ENCODE data around the gene SLC4A2. TPM values are rescaled to one million over a fixed set of nuclear protein-coding genes. Genes with fewer than 3 reads are reported as not detected.

Gene SLC4A2
- total RNA-seq, 2 donors from 2014 or later, result 50.1 to 147 TPM

DNA sequence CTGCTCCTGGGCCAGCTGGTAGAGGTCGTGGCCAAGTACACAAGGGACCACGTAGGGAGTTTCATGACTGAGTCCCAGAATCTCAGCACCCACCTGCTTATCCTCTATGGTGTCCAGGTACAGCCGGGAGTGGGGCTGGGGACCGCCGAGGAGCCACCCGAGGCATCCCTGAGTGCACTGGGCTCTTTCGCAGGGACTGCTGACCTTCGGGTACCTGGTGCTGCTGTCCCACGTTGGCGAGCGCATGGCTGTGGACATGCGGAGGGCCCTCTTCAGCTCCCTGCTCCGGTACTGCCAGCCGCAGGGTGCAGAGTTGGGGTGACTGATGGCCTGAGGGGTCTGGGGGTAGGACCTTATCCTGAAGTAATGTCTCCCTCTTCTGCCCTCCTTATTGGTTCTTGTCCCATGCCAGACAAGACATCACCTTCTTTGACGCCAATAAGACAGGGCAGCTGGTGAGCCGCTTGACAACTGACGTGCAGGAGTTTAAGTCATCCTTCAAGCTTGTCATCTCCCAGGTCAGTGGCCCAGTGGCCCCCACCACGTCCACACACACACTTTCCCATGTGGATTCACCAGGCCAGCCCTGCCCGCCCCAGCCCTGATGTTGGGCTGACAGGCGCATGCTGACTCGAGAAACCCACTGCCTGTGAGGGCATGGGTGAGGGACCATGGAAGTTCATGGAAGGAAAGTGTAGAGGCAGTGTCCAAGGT is 24.9 kb upstream of the SLC4A2 start:
- TF ChIP-seq, protein P1, sequence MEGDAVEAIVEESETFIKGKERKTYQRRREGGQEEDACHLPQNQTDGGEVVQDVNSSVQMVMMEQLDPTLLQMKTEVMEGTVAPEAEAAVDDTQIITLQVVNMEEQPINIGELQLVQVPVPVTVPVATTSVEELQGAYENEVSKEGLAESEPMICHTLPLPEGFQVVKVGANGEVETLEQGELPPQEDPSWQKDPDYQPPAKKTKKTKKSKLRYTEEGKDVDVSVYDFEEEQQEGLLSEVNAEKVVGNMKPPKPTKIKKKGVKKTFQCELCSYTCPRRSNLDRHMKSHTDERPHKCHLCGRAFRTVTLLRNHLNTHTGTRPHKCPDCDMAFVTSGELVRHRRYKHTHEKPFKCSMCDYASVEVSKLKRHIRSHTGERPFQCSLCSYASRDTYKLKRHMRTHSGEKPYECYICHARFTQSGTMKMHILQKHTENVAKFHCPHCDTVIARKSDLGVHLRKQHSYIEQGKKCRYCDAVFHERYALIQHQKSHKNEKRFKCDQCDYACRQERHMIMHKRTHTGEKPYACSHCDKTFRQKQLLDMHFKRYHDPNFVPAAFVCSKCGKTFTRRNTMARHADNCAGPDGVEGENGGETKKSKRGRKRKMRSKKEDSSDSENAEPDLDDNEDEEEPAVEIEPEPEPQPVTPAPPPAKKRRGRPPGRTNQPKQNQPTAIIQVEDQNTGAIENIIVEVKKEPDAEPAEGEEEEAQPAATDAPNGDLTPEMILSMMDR (IDR thresholded peaks at IDR 0.05), result no peak
- TF ChIP-seq POLR2A (IDR thresholded peaks at IDR 0.05), result no peak
- ATAC-seq, result no peak
- intact Hi-C loops (cut with DNase I), result loop anchor here (5.0 kb wide), 1 partner anchor 73 kb away; no protein-coding TSS in a partner anchor
- 87 to 91% methylated on average over 7 to 21 of the region's 21 CpGs for WGBS, 2 donors
- H3K9me3 ChIP-seq, result no peaks in the 10 kb centered on the region
- no peak overlapping the region for H3K27ac ChIP-seq
- no peaks in the 10 kb centered on the region for H3K4me1 ChIP-seq
- H3K36me3 ChIP-seq (replicated peaks in 1 of 2; ENCODE audit: insufficient read depth in 1 of 2, low read depth in 2 of 2), result peaks cover 0 to 13% of the 10 kb centered on the region in 2 donors
- DNase-seq, result no peak
- H3K4me3 ChIP-seq, result no peak overlapping the region
- no peaks in the 10 kb centered on the region for H3K27me3 ChIP-seq

DNA sequence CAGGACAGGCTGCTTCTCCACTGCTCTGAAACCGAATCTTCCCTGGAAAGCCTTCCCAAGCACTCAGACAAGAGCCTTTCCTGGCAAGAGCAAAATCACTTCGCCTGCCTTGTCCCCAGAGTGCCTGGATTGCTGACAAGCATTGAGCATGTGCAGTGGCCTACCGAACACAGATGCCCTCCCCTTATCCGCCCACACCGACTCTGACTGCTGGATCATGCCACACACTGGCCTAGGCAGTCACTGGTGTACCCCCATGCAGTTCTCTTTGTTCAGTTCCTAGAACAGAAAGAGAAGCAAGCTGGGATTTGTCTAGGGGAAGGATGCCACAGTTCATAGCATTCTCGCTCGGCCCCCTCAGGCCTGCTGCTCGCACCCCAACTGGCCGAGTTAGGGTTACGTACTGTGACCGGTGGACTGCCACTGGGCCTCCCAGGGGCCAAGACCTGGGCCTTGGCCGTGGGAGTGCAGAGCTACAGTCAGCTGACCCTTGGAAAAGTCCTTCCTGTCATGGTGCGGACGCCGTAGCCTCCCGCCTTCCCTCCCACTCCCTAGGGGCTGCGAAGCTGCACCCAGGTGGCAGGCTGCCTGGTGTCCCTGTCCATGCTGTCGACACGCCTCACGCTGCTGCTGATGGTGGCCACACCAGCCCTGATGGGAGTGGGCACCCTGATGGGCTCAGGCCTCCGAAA is 24.2 kb upstream of the SLC4A2 start:
- 87 to 93% methylated on average over 15 to 21 of the region's 21 CpGs for whole genome bisulfite sequencing, 2 donors
- Histone ChIP-seq H3K27me3 (no peaks in the 10 kb centered on the region), H3K9me3 (no peaks in the 10 kb centered on the region), H3K27ac (no peak overlapping the region), H3K4me3 (no peak overlapping the region), H3K4me1 (no peaks in the 10 kb centered on the region), H3K36me3 (replicated peaks in 1 of 2; ENCODE audit: insufficient read depth in 1 of 2, low read depth in 2 of 2) (peaks cover 0 to 13% of the 10 kb centered on the region in 2 donors)
- ATAC-seq, result no peak
- TF ChIP-seq POLR2A (IDR thresholded peaks at IDR 0.05), result no peak
- TF ChIP-seq, protein P1 (IDR thresholded peaks at IDR 0.05), result no peak
- DNase-seq, result no peak
- intact Hi-C loops (cut with DNase I), result no loop called here

DNA sequence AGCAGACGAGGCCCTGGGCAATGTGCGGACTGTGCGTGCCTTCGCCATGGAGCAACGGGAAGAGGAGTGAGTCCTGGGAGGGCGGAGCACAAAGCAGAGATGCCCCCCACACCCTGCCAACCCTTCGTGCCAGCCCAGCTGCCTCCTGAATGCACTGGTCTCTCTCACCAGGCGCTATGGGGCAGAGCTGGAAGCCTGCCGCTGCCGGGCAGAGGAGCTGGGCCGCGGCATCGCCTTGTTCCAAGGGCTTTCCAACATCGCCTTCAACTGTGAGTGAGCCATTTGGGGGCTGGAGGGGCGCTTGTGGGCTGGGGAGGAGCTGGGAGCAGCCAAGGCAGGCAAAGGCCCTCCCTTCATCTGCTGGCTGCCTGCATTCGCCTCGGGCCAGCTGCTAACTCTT is 23.5 kb upstream of the SLC4A2 start:
- 89 to 97% methylated on average over 15 to 17 of the region's 17 CpGs for WGBS, 2 donors
- peaks cover 0 to 13% of the 10 kb centered on the region in 2 donors for H3K36me3 ChIP-seq (replicated peaks in 1 of 2; ENCODE audit: insufficient read depth in 1 of 2, low read depth in 2 of 2)
- H3K4me3 ChIP-seq, result no peak overlapping the region
- no peak for DNase-seq
- TF ChIP-seq, protein P1 (IDR thresholded peaks at IDR 0.05), result no peak
- TF ChIP-seq POLR2A (IDR thresholded peaks at IDR 0.05), result no peak
- H3K9me3 ChIP-seq, result no peaks in the 10 kb centered on the region
- H3K4me1 ChIP-seq, result no peaks in the 10 kb centered on the region
- intact Hi-C loops (cut with DNase I), result no loop called here
- no peak overlapping the region for H3K27ac ChIP-seq
- no peak for ATAC-seq
- no peaks in the 10 kb centered on the region for H3K27me3 ChIP-seq

DNA sequence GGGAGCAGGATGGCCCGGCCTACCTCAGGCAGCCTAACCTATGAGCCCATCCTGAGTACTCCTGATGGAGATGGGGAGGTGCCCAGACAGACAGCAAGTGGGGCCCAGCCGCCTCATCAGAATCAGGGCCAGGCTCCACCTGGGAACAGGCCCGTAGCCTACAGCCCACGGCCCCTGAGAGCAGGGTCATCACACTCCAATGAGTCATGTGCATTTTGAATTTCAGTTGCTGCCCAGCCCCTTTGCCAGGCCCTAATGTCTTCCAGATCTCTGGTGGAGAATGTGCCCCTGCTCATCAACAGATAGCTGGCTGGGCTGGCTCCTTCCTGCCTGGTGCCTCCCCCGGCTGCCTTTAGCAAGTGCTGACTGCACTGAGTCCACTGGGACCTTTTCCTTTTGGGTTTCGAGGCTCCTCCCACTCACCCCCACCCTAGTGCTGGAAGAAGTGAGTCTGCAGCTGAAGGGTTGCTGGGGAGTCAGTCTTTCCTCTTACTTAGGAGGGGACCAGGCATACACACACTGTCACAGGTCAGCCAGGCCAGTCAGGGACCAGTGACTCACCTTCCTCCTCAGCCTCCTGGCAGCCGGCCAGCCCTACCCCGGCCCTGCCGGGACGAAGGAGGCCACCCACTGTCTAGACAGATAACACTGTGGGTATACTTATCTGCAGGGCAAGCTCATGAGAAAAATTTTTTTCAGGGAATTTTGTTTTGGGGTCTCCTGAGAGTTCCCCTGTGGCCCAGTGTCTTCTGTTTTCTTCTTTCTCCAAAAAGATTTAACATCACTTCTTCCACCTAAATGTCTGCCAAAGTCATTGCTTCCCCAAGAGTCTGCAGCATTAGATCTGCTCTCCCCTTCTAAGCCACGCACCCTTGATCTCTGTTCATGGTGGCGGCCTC is 20.2 kb upstream of the SLC4A2 start:
- 55 to 71% methylated on average over 9 to 12 of the region's 12 CpGs for WGBS, 2 donors
- Histone ChIP-seq H3K27me3 (no peaks in the 10 kb centered on the region), H3K36me3 (replicated peaks in 1 of 2; ENCODE audit: insufficient read depth in 1 of 2, low read depth in 2 of 2) (peaks cover 0 to 13% of the 10 kb centered on the region in 2 donors), H3K27ac (peak overlapping the region in 1 of 4 donors; percentile 14), H3K4me1 (no peaks in the 10 kb centered on the region), H3K9me3 (no peaks in the 10 kb centered on the region), H3K4me3 (no peak overlapping the region)
- ATAC-seq, result peak; percentile 59
- peak; percentile 45 to 74 (median 64) for DNase-seq
- intact Hi-C loops (cut with DNase I), result no loop called here
- TF ChIP-seq, protein P1 (IDR thresholded peaks at IDR 0.05), result no peak
- TF ChIP-seq POLR2A (IDR thresholded peaks at IDR 0.05), result no peak
